Thoracic aorta (tissue), 2 donors: ENCODE data around the gene STPG4. TPM values are rescaled to one million over a fixed set of nuclear protein-coding genes. Genes with fewer than 3 reads are reported as not detected.

Experiments
- ATAC-seq: fragments of 150-250 bp; one replicate; pipeline ENCODE4 v1.8.0; 2017; ENCODE audit warnings: low read depth; ENCODE audit not compliant: insufficient number of reproducible peaks, low FRiP score
- DNase-seq: peaks from one replicate; pipeline ENCODE4 v3.0.0-alpha.2; 2020; ENCODE audit warnings: low spot score
- H3K27ac ChIP-seq, 2 donors: fragments of 200-600 bp; sonication (generic); 1 replicate in 1 of 2; 2 replicates in 1 of 2; pipeline ENCODE4 v1.5.1; 2016; ENCODE audit warnings: mild to moderate bottlenecking in 2 of 2, moderate library complexity in 2 of 2
- H3K27me3 ChIP-seq: fragments of 200-600 bp; sonication (generic); replicated peaks from 2 replicates; pipeline ENCODE4 v1.6.0; 2016; ENCODE audit warnings: mild to moderate bottlenecking; ENCODE audit not compliant: insufficient read depth
- H3K36me3 ChIP-seq: fragments of 200-600 bp; sonication (generic); one replicate; pipeline ENCODE4 v1.5.1; 2016
- H3K4me1 ChIP-seq, 2 donors: fragments of 200-600 bp; sonication (generic); 1 replicate in 1 of 2; 2 replicates in 1 of 2; pipeline versions ENCODE4 v1.5.1 to v1.6.0; 2016; ENCODE audit warnings: low read depth in 2 of 2, mild to moderate bottlenecking in 1 of 2; ENCODE audit not compliant: control insufficient read depth in 1 of 2
- H3K4me3 ChIP-seq: fragments of 200-600 bp; sonication (generic); 2 replicates; pipeline ENCODE4 v1.5.1; 2016; ENCODE audit warnings: mild to moderate bottlenecking
- H3K9me3 ChIP-seq: fragments of 200-600 bp; sonication (generic); 2 replicates; pipeline ENCODE4 v1.5.1; 2016
- CTCF ChIP-seq: fragments of 200-600 bp; sonication (generic); IDR thresholded peaks from one replicate; pipeline ENCODE4 v1.5.1; 2019; ENCODE audit warnings: antibody characterized with exemption
- total RNA-seq, 2 donors: library from RNA; depleted of rRNA; stranded (reverse); fragments of >200 nt; gene quantifications; one replicate each; pipeline versions ENCODE4 v1.1.0 to v1.2.3, GENCODE V29; 2016

The STPG4 gene
- total RNA-seq, 2 donors from 2014 or later, result not detected

- no peak for TF ChIP-seq CTCF
- DNase-seq (no peak), ATAC-seq (no peak)
- Histone ChIP-seq H3K27ac (no peak overlapping the region), H3K9me3 (no peaks in the 10 kb centered on the region), H3K4me1 (no peaks in the 10 kb centered on the region), H3K4me3 (no peak overlapping the region), H3K27me3 (no peaks in the 10 kb centered on the region), H3K36me3 (peaks cover 25% of the 10 kb centered on the region)
These were observed 8.1 kb downstream of the STPG4 start for GRCh38 chr2:47147021-47147420.

GRCh38 chr2:47145466-47145865 is 9.6 kb downstream of the STPG4 start:
- no peak for DNase-seq
- no peaks in the 10 kb centered on the region for H3K4me1 ChIP-seq
- no peak for ATAC-seq
- H3K27ac ChIP-seq, result no peak overlapping the region
- no peaks in the 10 kb centered on the region for H3K27me3 ChIP-seq
- H3K9me3 ChIP-seq, result no peaks in the 10 kb centered on the region
- peaks cover 23% of the 10 kb centered on the region for H3K36me3 ChIP-seq
- TF ChIP-seq CTCF, result no peak
- H3K4me3 ChIP-seq, result no peak overlapping the region

GRCh38 chr2:47141520-47141919 is 13.6 kb downstream of the STPG4 start:
- Histone ChIP-seq H3K27me3 (no peaks in the 10 kb centered on the region), H3K4me3 (no peak overlapping the region), H3K9me3 (no peaks in the 10 kb centered on the region), H3K4me1 (no peaks in the 10 kb centered on the region), H3K27ac (no peak overlapping the region), H3K36me3 (peaks cover 14% of the 10 kb centered on the region)
- no peak for TF ChIP-seq CTCF
- DNase-seq (no peak), ATAC-seq (no peak)

GRCh38 chr2:47134386-47135090 is 20.6 kb downstream of the STPG4 start:
- Histone ChIP-seq H3K27me3 (no peaks in the 10 kb centered on the region), H3K27ac (no peak overlapping the region), H3K4me1 (no peaks in the 10 kb centered on the region), H3K36me3 (no peaks in the 10 kb centered on the region), H3K9me3 (no peaks in the 10 kb centered on the region), H3K4me3 (no peak overlapping the region)
- no peak for TF ChIP-seq CTCF
- ATAC-seq (no peak), DNase-seq (no peak)

GRCh38 chr2:47133046-47133445 is 22.1 kb downstream of the STPG4 start:
- DNase-seq (no peak), ATAC-seq (no peak)
- no peak for TF ChIP-seq CTCF
- Histone ChIP-seq H3K4me3 (no peak overlapping the region), H3K9me3 (no peaks in the 10 kb centered on the region), H3K4me1 (no peaks in the 10 kb centered on the region), H3K27ac (no peak overlapping the region), H3K36me3 (no peaks in the 10 kb centered on the region), H3K27me3 (no peaks in the 10 kb centered on the region)
